Measurements from ENCODE around the gene STXBP1.

The STXBP1 gene

DNA sequence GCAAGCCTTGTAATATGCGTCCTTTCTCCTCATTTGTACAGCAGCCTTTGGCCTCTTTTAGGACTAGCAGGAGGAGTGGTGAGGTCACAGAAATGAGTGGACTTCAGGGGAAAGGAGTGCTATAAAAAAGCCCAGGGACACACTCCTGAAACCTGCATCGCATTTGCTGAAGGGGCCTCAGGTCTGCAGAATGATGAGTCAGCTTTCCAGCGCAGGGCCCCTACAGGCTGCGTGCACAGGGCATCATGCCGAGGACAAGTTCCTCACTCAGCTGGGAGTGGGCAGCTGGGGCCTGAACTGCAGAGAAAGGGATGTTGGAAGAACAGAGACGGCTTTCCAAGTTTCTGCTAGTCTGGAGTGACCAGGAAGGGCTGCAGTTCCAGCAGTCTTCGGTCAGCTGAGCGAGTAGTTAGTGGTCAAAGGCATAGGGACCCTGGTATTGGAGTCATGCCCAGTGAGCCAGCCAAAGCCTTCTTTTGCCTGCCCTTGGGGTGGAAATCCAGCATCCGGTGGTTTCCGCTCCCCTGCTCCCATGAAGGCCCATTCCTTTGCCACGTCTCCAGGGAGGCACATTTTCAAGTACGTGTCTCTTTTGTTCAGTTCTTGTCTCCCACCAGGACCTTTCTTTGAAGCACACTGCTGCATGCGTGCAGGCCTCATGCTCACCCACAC lies 77.4 kb downstream of the STXBP1 start:
- Histone ChIP-seq H3K9me3 (ENCODE audit: insufficient read depth, low read length, severe bottlenecking) (no peaks in the 10 kb centered on the region), H2AFZ (ENCODE audit: low read depth, low read length) (no peak overlapping the region), H3K4me3 (ENCODE audit: low read depth in 1 of 2, low read length in 2 of 2) (no peak overlapping the region), H4K20me1 (ENCODE audit: insufficient read depth, low read length) (no peaks in the 10 kb centered on the region), H3K4me2 (ENCODE audit: insufficient read depth, low read length) (no peak overlapping the region), H3K36me3 (ENCODE audit: insufficient read depth, low read length) (no peaks in the 10 kb centered on the region), H3K9ac (ENCODE audit: low read depth, low read length) (no peak overlapping the region), H3K27ac (ENCODE audit: low read length) (no peak overlapping the region), H3K4me1 (ENCODE audit: insufficient read depth, low read length) (no peaks in the 10 kb centered on the region), H3K27me3 (ENCODE audit: insufficient read depth, low read length, poor library complexity) (no peaks in the 10 kb centered on the region), H3K79me2 (ENCODE audit: insufficient read depth, low read length) (no peaks in the 10 kb centered on the region)
- no peak for TF ChIP-seq EZH2 (IDR thresholded peaks at IDR 0.05; ENCODE audit: borderline replicate concordance, low read depth, low read length, severe bottlenecking)
- TF ChIP-seq, protein P1, sequence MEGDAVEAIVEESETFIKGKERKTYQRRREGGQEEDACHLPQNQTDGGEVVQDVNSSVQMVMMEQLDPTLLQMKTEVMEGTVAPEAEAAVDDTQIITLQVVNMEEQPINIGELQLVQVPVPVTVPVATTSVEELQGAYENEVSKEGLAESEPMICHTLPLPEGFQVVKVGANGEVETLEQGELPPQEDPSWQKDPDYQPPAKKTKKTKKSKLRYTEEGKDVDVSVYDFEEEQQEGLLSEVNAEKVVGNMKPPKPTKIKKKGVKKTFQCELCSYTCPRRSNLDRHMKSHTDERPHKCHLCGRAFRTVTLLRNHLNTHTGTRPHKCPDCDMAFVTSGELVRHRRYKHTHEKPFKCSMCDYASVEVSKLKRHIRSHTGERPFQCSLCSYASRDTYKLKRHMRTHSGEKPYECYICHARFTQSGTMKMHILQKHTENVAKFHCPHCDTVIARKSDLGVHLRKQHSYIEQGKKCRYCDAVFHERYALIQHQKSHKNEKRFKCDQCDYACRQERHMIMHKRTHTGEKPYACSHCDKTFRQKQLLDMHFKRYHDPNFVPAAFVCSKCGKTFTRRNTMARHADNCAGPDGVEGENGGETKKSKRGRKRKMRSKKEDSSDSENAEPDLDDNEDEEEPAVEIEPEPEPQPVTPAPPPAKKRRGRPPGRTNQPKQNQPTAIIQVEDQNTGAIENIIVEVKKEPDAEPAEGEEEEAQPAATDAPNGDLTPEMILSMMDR (IDR thresholded peaks at IDR 0.05; ENCODE audit: borderline replicate concordance, extremely low read depth, low read length, poor library complexity, severe bottlenecking), result no peak
- ATAC-seq (ENCODE audit: insufficient read depth, low read depth) (no peak), DNase-seq (no peak)

DNA sequence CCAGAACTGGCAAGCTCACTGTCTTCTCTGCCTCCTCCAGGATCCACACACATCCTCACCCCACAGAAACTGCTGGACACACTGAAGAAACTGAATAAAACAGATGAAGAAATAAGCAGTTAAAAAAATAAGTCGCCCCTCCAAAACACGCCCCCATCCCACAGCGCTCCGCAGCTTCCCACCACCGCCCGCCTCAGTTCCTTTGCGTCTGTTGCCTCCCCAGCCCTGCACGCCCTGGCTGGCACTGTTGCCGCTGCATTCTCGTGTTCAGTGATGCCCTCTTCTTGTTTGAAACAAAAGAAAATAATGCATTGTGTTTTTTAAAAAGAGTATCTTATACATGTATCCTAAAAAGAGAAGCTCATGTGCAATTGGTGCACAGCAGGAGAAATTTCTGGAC lies 78.7 kb downstream of the STXBP1 start:
- Histone ChIP-seq H3K79me2 (ENCODE audit: insufficient read depth, low read length) (no peaks in the 10 kb centered on the region), H2AFZ (ENCODE audit: low read depth, low read length) (no peak overlapping the region), H3K36me3 (ENCODE audit: insufficient read depth, low read length) (no peaks in the 10 kb centered on the region), H3K4me2 (ENCODE audit: insufficient read depth, low read length) (no peak overlapping the region), H4K20me1 (ENCODE audit: insufficient read depth, low read length) (no peaks in the 10 kb centered on the region), H3K27me3 (ENCODE audit: insufficient read depth, low read length, poor library complexity) (no peaks in the 10 kb centered on the region), H3K9ac (ENCODE audit: low read depth, low read length) (no peak overlapping the region), H3K4me1 (ENCODE audit: insufficient read depth, low read length) (no peaks in the 10 kb centered on the region), H3K9me3 (ENCODE audit: insufficient read depth, low read length, severe bottlenecking) (no peaks in the 10 kb centered on the region), H3K4me3 (ENCODE audit: low read depth in 1 of 2, low read length in 2 of 2) (no peak overlapping the region), H3K27ac (ENCODE audit: low read length) (no peak overlapping the region)
- ATAC-seq (ENCODE audit: insufficient read depth, low read depth), result no peak
- TF ChIP-seq, protein P1 (IDR thresholded peaks at IDR 0.05; ENCODE audit: borderline replicate concordance, extremely low read depth, low read length, poor library complexity, severe bottlenecking), result no peak
- TF ChIP-seq EZH2 (IDR thresholded peaks at IDR 0.05; ENCODE audit: borderline replicate concordance, low read depth, low read length, severe bottlenecking), result no peak
- no peak for DNase-seq

DNA sequence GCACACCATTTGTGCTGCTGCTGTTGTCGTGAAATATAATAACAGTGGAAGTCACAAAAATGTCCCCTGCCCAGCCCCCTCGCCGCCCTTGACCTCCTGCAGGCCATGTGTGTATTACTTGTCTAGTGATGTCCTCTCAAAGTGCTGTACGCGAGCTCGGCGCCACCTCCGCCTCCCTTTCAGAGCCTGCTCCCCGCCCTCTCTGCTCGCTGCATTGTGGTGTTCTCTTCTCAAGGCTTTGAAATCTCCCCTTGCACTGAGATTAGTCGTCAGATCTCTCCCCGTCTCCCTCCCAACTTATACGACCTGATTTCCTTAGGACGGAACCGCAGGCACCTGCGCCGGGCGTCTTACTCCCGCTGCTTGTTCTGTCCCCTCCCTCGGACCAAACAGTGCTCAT lies 80.0 kb downstream of the STXBP1 start:
- no peak overlapping the region for H2AFZ ChIP-seq (ENCODE audit: low read depth, low read length)
- H4K20me1 ChIP-seq (ENCODE audit: insufficient read depth, low read length), result no peaks in the 10 kb centered on the region
- no peaks in the 10 kb centered on the region for H3K9me3 ChIP-seq (ENCODE audit: insufficient read depth, low read length, severe bottlenecking)
- H3K79me2 ChIP-seq (ENCODE audit: insufficient read depth, low read length), result no peaks in the 10 kb centered on the region
- H3K4me1 ChIP-seq (ENCODE audit: insufficient read depth, low read length), result no peaks in the 10 kb centered on the region
- ATAC-seq (ENCODE audit: insufficient read depth, low read depth) (no peak), DNase-seq (no peak)
- H3K4me3 ChIP-seq (ENCODE audit: low read depth in 1 of 2, low read length in 2 of 2), result no peak overlapping the region
- no peak overlapping the region for H3K9ac ChIP-seq (ENCODE audit: low read depth, low read length)
- H3K4me2 ChIP-seq (ENCODE audit: insufficient read depth, low read length), result no peak overlapping the region
- H3K36me3 ChIP-seq (ENCODE audit: insufficient read depth, low read length), result no peaks in the 10 kb centered on the region
- no peak for TF ChIP-seq EZH2 (IDR thresholded peaks at IDR 0.05; ENCODE audit: borderline replicate concordance, low read depth, low read length, severe bottlenecking)
- TF ChIP-seq, protein P1 (IDR thresholded peaks at IDR 0.05; ENCODE audit: borderline replicate concordance, extremely low read depth, low read length, poor library complexity, severe bottlenecking), result no peak
- no peaks in the 10 kb centered on the region for H3K27me3 ChIP-seq (ENCODE audit: insufficient read depth, low read length, poor library complexity)
- no peak overlapping the region for H3K27ac ChIP-seq (ENCODE audit: low read length)

Measured in DND-41 (cell line).